ENCODE measurements around the gene RAB28.

GRCh38 chr4:13498469-13498868 lies 14.3 kb upstream of the RAB28 start:
- TF ChIP-seq CTCF (conservative IDR thresholded peaks at IDR 0.05; ENCODE audit: low read length) (no peak), EZH2phosphoT487 (IDR thresholded peaks at IDR 0.05; ENCODE audit: borderline replicate concordance, low read depth, low read length) (no peak)
